Effector CD4-positive, alpha-beta T cell (primary cell): ENCODE data around the gene XXYLT1.

Experiments
- DNase-seq: peaks from one replicate; pipeline ENCODE4 v3.0.0-alpha.2; 2020

The XXYLT1 gene

DNA sequence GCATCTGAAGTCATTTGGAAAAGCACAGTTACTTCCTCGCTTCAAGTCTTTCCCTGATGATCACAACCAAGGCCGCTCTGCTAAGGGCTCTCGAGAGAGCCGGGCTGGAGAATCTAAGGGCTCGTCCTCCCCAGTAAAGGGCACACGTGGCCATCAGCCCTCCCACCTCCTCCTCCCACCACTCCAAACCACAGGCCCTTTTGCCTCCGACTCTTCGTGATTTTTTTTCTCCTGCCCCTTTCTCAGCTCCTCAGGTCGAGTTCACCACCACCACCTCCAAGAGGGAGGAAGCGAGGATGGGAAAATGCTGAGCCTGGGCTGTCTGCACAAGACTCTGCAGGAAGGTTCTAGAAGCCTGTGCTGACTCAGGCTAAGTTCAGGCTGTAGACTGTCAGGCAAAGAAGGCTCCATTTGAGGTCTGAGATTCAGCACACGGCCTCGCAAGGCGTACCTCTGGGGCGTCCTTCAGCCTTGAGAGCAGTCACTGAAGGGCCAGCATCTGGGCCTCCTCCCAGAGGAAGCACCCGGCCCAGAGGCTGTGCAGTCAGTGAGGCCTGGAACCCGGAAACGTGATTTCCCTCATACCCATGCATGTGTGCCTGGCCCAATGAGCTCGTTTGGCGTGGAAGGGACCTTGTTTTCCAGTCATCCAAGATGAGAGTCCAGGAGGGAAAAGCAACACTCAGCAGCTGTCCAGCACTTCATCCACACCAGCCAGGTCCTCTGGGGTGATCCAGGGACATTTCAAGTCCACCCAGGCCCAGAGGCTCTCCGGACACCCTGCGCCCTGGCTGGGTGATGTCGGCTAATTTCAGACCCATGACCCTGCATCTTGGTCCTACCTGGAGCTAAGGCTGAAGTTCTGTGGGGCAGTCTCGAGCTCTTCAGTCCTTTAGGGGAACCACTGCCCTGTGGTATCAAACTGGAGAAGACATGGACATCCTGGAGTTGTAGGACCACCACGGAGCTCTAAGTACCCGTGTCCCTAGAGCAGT is 196.8 kb downstream of the XXYLT1 start:
- no peak for DNase-seq

DNA sequence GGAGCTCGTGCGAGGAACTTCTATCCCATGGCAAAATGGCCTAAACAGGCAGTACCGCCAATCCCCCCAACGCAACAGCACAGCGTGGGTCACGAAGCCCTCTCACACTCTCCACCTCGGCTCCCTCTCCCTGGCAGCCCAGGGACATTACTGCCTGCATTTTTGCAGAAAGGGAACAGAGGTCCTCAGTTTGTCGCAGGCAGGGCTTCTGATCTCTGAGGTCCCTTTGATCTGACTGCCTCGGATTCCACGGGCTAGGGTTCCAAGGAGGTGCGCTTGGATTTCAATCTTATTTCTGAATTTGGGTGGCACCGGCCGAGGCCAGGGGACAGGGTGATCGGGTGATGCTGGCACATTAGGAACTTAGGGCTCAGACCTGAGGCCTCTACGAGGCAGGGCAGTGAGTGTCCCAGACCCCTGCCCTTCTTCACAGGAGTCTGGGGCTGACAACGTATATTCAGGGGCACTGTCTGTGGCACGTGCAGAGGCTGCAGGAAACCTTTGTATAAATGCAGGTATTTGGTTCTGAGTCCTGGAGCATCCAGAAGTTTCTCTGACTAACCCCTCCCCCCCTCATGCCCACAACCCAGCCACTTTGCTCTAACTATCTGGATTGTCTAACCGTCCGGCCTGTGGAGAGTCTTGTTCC is 197.9 kb downstream of the XXYLT1 start:
- DNase-seq, result no peak

- DNase-seq, result no peak
Observed at GRCh38 chr3:195071916-195072820, 198.8 kb downstream of the XXYLT1 start.

GRCh38 chr3:195071011-195071728 is 199.8 kb downstream of the XXYLT1 start:
- no peak for DNase-seq

- no peak for DNase-seq
Observed at GRCh38 chr3:195070336-195070735, 200.6 kb downstream of the XXYLT1 start.

DNA sequence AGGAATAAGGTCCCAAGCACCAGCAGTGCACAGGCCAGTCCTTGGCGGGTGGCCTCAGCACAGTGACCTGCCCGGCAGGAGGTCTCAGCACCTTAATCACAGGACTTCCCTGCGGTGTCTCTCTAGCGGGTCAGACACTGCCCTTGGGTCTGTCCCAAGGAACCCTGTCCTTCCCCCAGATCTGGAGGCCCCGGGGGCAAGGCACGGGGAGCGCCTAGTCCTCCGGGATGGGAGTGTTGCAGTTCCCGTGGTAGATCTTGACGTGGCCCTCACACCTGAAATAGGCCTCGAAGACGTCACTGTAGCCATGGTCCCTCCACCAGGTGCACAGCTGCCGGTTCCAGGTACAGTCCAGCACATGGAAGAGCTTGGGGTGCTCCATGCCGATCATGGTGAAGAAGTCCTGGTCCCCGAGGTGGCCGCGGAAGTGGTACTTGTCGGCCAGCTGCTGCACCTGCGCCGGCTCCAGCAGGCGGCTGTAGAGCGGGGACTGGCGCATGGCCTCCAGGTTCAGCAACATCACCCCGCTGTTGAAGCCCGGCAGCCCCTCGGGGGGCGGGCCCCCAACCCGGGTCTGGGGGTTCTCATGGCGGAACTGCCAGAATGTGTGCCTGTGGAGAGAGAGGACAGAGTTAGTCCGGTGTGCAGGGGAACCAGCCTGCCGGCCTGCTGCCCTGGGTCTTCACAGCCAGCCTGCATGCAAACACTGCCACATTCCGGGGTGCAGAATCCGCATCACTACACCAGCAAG is 201.3 kb downstream of the XXYLT1 start:
- no peak for DNase-seq

GRCh38 chr3:195068084-195069080 is 202.6 kb downstream of the XXYLT1 start:
- no peak for DNase-seq

GRCh38 chr3:195066441-195066841 is 204.5 kb downstream of the XXYLT1 start:
- no peak for DNase-seq

GRCh38 chr3:195065864-195066185 is 205.1 kb downstream of the XXYLT1 start:
- no peak for DNase-seq

- DNase-seq, result no peak
Observed at GRCh38 chr3:195065142-195065863, 205.7 kb downstream of the XXYLT1 start.

DNA sequence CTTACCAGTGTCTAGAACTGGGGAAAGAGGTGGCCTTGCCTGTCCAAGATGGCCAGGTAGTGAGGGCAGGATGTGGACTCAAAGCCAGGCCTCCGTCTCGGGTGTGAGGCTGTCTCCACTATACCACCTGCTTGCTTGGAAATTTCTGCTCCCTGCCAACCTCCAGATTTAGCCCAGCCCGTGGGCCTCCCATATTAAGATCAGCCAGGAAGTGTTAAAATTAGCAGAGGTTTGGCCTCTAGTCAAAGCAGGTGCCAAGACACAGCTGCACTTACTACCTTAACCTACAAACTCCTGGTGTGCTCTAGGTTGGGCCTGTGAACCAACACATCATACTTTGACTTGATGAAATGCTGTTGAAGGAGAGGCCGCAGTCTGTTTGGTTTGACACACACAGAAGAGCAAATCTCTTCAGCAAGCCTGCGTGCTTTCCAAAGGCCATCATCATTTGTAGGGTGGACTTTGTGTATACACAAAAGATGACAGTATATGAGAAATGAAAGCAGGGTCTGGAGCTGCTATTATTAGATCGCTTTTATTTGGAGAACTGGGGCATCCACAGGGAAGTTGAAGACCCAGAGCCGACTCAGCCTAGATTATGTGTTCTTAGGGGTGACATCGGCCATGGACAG is 206.5 kb downstream of the XXYLT1 start:
- no peak for DNase-seq

DNA sequence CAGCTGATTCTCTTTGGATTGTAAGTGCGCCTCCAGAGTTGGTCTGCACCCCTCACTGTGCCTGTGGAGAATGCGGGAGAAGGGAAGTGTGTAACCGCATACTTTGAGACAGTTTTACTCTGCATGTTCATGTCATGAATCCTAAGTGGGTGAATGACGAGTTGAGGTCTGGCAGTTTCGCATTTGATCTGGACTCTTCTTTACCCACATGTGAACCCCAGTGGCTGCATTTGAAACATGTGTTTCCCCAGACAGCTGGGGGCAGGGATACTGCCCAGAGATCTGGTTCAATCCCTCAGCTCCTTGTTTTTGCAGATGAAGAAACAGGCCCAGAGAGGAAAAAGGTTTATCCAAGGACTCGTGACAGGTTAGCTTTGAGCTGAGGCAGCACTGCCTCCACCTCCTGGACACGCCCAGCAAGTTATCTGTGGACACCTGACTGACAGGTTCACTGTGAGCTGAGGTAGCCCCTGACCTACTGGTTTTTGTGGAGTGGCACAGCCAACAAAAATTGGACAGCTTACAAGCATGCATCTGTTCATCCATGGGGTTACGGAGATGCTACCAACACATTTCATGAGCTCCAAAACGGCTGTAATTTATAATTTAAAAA is 207.3 kb downstream of the XXYLT1 start:
- DNase-seq, result no peak

DNA sequence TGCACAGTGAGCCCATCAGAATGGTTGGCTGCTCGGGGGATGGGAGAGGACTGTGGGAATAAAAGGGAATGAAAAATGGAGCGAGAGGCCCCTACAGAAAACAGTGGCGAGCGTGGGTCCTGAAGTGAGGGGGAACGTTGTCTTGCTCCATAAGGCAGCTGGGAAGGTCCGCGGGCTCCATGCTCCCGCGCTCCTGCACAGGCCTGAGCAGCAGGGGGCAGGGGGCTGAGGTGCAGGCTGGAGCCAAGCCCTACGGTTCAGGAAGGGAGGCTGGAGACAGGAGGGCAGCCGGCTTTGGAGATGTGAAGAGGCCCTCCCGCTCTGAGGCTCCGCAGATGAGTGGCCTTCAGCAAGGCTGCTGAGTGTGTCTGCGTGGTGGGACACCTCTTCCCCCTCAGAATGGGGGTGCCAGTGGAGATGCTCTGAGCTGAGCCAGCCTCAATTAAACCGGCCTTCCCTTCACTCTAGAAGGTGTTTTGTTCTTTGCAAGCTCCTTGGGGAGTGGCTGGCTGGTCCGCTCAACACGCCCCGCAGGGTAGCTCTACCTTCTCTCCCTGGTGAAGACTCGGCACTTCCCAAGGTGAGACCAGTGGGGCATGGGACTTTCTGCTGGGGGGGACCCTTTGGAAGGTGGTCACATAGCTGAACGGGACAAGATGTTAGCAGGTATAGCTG is 208.0 kb downstream of the XXYLT1 start:
- DNase-seq, result no peak

GRCh38 chr3:195061756-195062655 is 209.0 kb downstream of the XXYLT1 start:
- DNase-seq, result no peak

GRCh38 chr3:195060531-195061291 is 210.2 kb downstream of the XXYLT1 start:
- DNase-seq, result no peak

DNA sequence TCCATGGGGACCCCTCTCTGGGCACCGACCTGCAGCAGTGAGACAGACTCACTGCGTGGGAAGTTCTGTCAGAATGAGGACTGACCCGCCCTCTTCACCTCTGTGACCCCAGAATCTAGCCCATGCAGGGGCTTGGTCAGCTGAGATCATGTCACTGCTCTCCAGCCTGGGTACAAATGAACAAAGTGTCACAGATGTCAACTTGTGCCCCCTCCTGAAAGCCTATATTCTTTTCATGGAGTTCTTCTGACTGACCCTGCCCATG is 210.8 kb downstream of the XXYLT1 start:
- DNase-seq, result no peak
